H9 (cell line): ENCODE measurements around the gene CDK6. TPM values are rescaled to one million over a fixed set of nuclear protein-coding genes. Genes with fewer than 3 reads are reported as not detected.

Experiments used
- DNase-seq: peaks from one replicate; pipeline ENCODE4 v3.0.0-alpha.2; 2017
- H2AFZ ChIP-seq: one replicate; pipeline ENCODE4 v1.6.1; 2013; ENCODE audit warnings: mild to moderate bottlenecking, low read length, control low read depth, moderate library complexity
- H2AK5ac ChIP-seq: 2 replicates; pipeline ENCODE4 v1.6.1; 2013; ENCODE audit warnings: low read length, control low read depth, mixed read lengths; ENCODE audit not compliant: insufficient read length
- H2BK120ac ChIP-seq: one replicate; pipeline ENCODE4 v1.6.1; 2013; ENCODE audit warnings: low read depth, mild to moderate bottlenecking, low read length, control low read depth, inconsistent platforms; ENCODE audit not compliant: poor library complexity, severe bottlenecking
- H2BK12ac ChIP-seq: 2 replicates; pipeline ENCODE4 v1.6.1; 2013; ENCODE audit warnings: low read length, control low read depth, mixed read lengths, low read depth; ENCODE audit not compliant: insufficient read length
- H2BK15ac ChIP-seq: 2 replicates; pipeline ENCODE4 v1.6.1; 2013; ENCODE audit warnings: low read depth, low read length, control low read depth
- H2BK20ac ChIP-seq: one replicate; pipeline ENCODE4 v1.6.1; 2013; ENCODE audit warnings: low read depth, mild to moderate bottlenecking, low read length, control low read depth, inconsistent platforms; ENCODE audit not compliant: poor library complexity, severe bottlenecking
- H2BK5ac ChIP-seq: 2 replicates; pipeline ENCODE4 v1.6.1; 2013; ENCODE audit warnings: low read length, control low read depth, mixed read lengths; ENCODE audit not compliant: insufficient read length
- H3K14ac ChIP-seq: 2 replicates; pipeline ENCODE4 v1.6.1; 2013; ENCODE audit warnings: low read length, control low read depth; ENCODE audit not compliant: insufficient read depth
- H3K18ac ChIP-seq: 2 replicates; pipeline ENCODE4 v1.6.1; 2013; ENCODE audit warnings: low read depth, mild to moderate bottlenecking, mixed read lengths, low read length, control low read depth; ENCODE audit not compliant: insufficient read length
- H3K23ac ChIP-seq: 2 replicates; pipeline ENCODE4 v1.6.1; 2013; ENCODE audit warnings: low read length, control low read depth, mixed read lengths, low read depth; ENCODE audit not compliant: insufficient read length
- H3K23me2 ChIP-seq: 2 replicates; pipeline ENCODE4 v1.6.1; 2013; ENCODE audit warnings: low read depth, mild to moderate bottlenecking, mixed read lengths, low read length, control low read depth; ENCODE audit not compliant: insufficient read length, poor library complexity, severe bottlenecking
- H3K27ac ChIP-seq: 2 replicates; pipeline ENCODE4 v1.5.1; 2013; ENCODE audit warnings: low read length, control low read depth, mixed read lengths, low read depth; ENCODE audit not compliant: insufficient read length
- H3K27me3 ChIP-seq: 2 replicates; pipeline ENCODE4 v1.6.1; 2013; ENCODE audit warnings: low read length, control low read depth, inconsistent platforms; ENCODE audit not compliant: insufficient read depth
- H3K4ac ChIP-seq: 2 replicates; pipeline ENCODE4 v1.6.1; 2013; ENCODE audit warnings: low read depth, mild to moderate bottlenecking, control low read depth, inconsistent platforms, low read length, moderate library complexity
- H3K4me1 ChIP-seq: 2 replicates; pipeline ENCODE4 v1.6.1; 2013; ENCODE audit warnings: low read length, control low read depth, inconsistent platforms; ENCODE audit not compliant: insufficient read depth
- H3K4me2 ChIP-seq: 2 replicates; pipeline ENCODE4 v1.6.1; 2013; ENCODE audit warnings: low read length, control low read depth, mixed read lengths; ENCODE audit not compliant: insufficient read length, insufficient read depth
- H3K56ac ChIP-seq: 2 replicates; pipeline ENCODE4 v1.6.1; 2013; ENCODE audit warnings: low read depth, mild to moderate bottlenecking, mixed read lengths, low read length, control low read depth; ENCODE audit not compliant: insufficient read length
- H3K79me1 ChIP-seq: 2 replicates; pipeline ENCODE4 v1.6.1; 2013; ENCODE audit warnings: low read depth, mild to moderate bottlenecking, moderate library complexity, low read length, control low read depth, inconsistent platforms; ENCODE audit not compliant: insufficient read depth, poor library complexity, severe bottlenecking
- H3K79me2 ChIP-seq: 2 replicates; pipeline ENCODE4 v1.6.1; 2013; ENCODE audit warnings: low read length, control low read depth, inconsistent platforms; ENCODE audit not compliant: insufficient read depth
- H3K9ac ChIP-seq: 2 replicates; pipeline ENCODE4 v1.6.1; 2013; ENCODE audit warnings: low read length, control low read depth, mixed read lengths; ENCODE audit not compliant: insufficient read length; ENCODE audit errors: extremely low read depth
- H3K9me3 ChIP-seq: one replicate; pipeline ENCODE4 v1.6.1; 2013; ENCODE audit warnings: low read depth, low read length, inconsistent platforms; ENCODE audit not compliant: control insufficient read depth
- H3T11ph ChIP-seq: one replicate; pipeline ENCODE4 v1.6.1; 2013; ENCODE audit warnings: mild to moderate bottlenecking, low read length, control low read depth, inconsistent platforms
- H4K20me1 ChIP-seq: one replicate; pipeline ENCODE4 v1.6.1; 2013; ENCODE audit not compliant: control insufficient read depth, insufficient read length, insufficient read depth
- H4K5ac ChIP-seq: 2 replicates; pipeline ENCODE4 v1.6.1; 2013; ENCODE audit warnings: low read depth, mild to moderate bottlenecking, mixed read lengths, low read length, control low read depth; ENCODE audit not compliant: insufficient read length
- H4K8ac ChIP-seq: replicated peaks from 2 replicates; pipeline ENCODE4 v1.6.1; 2013; ENCODE audit warnings: low read length, control low read depth, mixed read lengths, low read depth; ENCODE audit not compliant: insufficient read length
- H4K91ac ChIP-seq: 2 replicates; pipeline ENCODE4 v1.6.1; 2013; ENCODE audit warnings: low read depth, mild to moderate bottlenecking, moderate library complexity, mixed read lengths, low read length, control low read depth; ENCODE audit not compliant: insufficient read length
- H3K27ac Mint-ChIP-seq, 3 experiments: 2 replicates in 2 of 3; 3 replicates in 1 of 3; pipeline ENCODE4 v1.8.0; 2020 to 2021; ENCODE audit warnings: mixed read lengths in 3 of 3, mild to moderate bottlenecking in 1 of 3, moderate library complexity in 1 of 3
- H3K27me3 Mint-ChIP-seq: 2 replicates; pipeline ENCODE4 v1.8.0; 2021; ENCODE audit warnings: low read depth, mild to moderate bottlenecking, moderate library complexity, mixed read lengths
- H3K36me3 Mint-ChIP-seq, 3 experiments: 2 replicates in 2 of 3; 3 replicates in 1 of 3; pipeline ENCODE4 v1.8.0; 2020 to 2021; ENCODE audit warnings: low read depth in 3 of 3, mixed read lengths in 3 of 3; ENCODE audit not compliant: insufficient read depth in 1 of 3
- H3K4me1 Mint-ChIP-seq, 2 experiments: 2 replicates each; pipeline ENCODE4 v1.8.0; 2020; ENCODE audit warnings: mixed read lengths in 2 of 2
- H3K4me3 Mint-ChIP-seq, 2 experiments: 2 replicates in 1 of 2; 3 replicates in 1 of 2; pipeline ENCODE4 v1.8.0; 2020 to 2021; ENCODE audit warnings: mild to moderate bottlenecking in 2 of 2, mixed read lengths in 2 of 2, moderate library complexity in 1 of 2
- H3K9me3 Mint-ChIP-seq, 2 experiments: 2 replicates in 1 of 2; 3 replicates in 1 of 2; pipeline ENCODE4 v1.8.0; 2020; ENCODE audit warnings: mild to moderate bottlenecking in 2 of 2, mixed read lengths in 2 of 2, moderate library complexity in 1 of 2
- total RNA-seq: library from RNA; stranded (reverse); gene quantifications from 2 replicates; pipeline ENCODE4 v1.2.1, GENCODE V29; 2021
- TF ChIP-seq, protein P1 (sequence below): fragments of 200-600 bp; sonication (generic); conservative IDR thresholded peaks from 3 replicates; pipeline ENCODE4 v1.8.0; 2021; ENCODE audit warnings: antibody characterized with exemption, mild to moderate bottlenecking

The CDK6 gene
- total RNA-seq, 1 experiment from 2014 or later: 30.0 TPM

DNA sequence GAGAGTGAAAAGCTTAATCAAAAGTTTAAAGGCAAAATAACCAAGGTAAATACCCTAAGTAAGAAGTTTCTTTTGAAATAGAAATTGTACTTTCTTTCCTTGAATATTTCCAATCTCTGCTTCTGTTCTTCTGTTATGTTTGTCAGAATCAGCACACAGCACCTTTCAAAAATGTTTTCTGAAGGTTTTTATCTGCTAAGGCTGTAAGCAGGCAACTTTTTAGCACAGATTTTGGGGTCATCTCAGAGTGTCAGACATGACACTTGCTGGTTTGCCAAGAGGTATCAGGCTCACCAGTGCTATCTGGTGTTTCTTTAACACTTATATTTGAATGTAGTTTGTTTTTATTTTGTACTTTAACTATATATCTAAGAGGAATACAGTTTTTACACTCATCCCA lies 94.2 kb downstream of the CDK6 start:
- H2BK15ac ChIP-seq: no peak overlapping the region
- no peaks in the 10 kb centered on the region for H3K4me1 ChIP-seq
- no peaks in the 10 kb centered on the region for H3K27me3 Mint-ChIP-seq
- H3K27ac Mint-ChIP-seq: no peak overlapping the region
- no peak overlapping the region for H3K14ac ChIP-seq
- H3K23ac ChIP-seq: no peak overlapping the region
- H2BK5ac ChIP-seq: no peak overlapping the region
- no peak overlapping the region for H3K27ac ChIP-seq
- no peak overlapping the region for H4K91ac ChIP-seq
- H3K9me3 Mint-ChIP-seq: no peaks in the 10 kb centered on the region
- H2AK5ac ChIP-seq: no peak overlapping the region
- no peak overlapping the region for H3K18ac ChIP-seq
- H3K4me2 ChIP-seq: no peak overlapping the region
- no peak overlapping the region for H4K8ac ChIP-seq
- no peak overlapping the region for H3K4me3 Mint-ChIP-seq
- H2BK20ac ChIP-seq: no peak overlapping the region
- no peak overlapping the region for H2BK120ac ChIP-seq
- no peaks in the 10 kb centered on the region for H3K23me2 ChIP-seq
- no peak overlapping the region for H2AFZ ChIP-seq
- no peak overlapping the region for H2BK12ac ChIP-seq
- H3K4ac ChIP-seq: no peak overlapping the region
- no peak overlapping the region for H3T11ph ChIP-seq
- no peaks in the 10 kb centered on the region for H3K9me3 ChIP-seq
- H3K79me1 ChIP-seq: no peaks in the 10 kb centered on the region
- no peak overlapping the region for H4K5ac ChIP-seq
- H3K9ac ChIP-seq: no peak overlapping the region
- no peaks in the 10 kb centered on the region for H3K27me3 ChIP-seq
- H3K36me3 Mint-ChIP-seq: peaks cover 0 to 9% (median 2%) of the 10 kb centered on the region in 3 experiments; a peak in 3 of 7 replicates
- no peak overlapping the region for H3K56ac ChIP-seq
- H3K4me1 Mint-ChIP-seq: peaks cover 7 to 9% of the 10 kb centered on the region in 2 experiments
- H3K79me2 ChIP-seq: no peaks in the 10 kb centered on the region
- TF ChIP-seq, protein P1, sequence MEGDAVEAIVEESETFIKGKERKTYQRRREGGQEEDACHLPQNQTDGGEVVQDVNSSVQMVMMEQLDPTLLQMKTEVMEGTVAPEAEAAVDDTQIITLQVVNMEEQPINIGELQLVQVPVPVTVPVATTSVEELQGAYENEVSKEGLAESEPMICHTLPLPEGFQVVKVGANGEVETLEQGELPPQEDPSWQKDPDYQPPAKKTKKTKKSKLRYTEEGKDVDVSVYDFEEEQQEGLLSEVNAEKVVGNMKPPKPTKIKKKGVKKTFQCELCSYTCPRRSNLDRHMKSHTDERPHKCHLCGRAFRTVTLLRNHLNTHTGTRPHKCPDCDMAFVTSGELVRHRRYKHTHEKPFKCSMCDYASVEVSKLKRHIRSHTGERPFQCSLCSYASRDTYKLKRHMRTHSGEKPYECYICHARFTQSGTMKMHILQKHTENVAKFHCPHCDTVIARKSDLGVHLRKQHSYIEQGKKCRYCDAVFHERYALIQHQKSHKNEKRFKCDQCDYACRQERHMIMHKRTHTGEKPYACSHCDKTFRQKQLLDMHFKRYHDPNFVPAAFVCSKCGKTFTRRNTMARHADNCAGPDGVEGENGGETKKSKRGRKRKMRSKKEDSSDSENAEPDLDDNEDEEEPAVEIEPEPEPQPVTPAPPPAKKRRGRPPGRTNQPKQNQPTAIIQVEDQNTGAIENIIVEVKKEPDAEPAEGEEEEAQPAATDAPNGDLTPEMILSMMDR: no peak
- DNase-seq: no peak
- no peaks in the 10 kb centered on the region for H4K20me1 ChIP-seq
